Measurements from ENCODE around the gene BBS1. TPM values are rescaled to one million over a fixed set of nuclear protein-coding genes. Genes with fewer than 3 reads are reported as not detected.

The BBS1 gene
- total and polyA plus RNA-seq, 10 donors = 5.2 to 60.5 (median 30.2) TPM

DNA sequence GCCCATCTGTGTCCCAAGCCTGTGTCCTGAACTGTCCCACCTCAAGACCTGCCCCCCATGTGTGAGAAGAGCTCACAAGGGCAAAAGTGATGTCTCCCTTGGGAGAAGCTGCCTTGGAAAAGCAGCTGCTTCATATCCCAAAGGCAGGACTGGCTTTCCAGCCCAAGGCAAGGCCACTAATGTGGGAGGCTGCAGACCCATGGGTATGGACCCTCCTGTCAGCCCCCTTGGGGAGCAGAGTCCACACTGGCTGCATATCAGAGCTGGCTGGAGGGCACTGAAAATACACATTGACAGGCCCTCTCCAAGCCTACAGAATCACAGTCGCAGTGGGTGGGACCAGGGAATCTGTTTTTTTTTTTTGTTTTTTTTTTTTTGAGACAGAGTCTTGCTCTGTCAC lies 41.0 kb upstream of the BBS1 start:
- no peaks in the 10 kb centered on the region for H3K27me3 ChIP-seq (replicated peaks in 1 of 7)
- TF ChIP-seq POLR2AphosphoS5 (IDR thresholded peaks at IDR 0.05) = no peak
- TF ChIP-seq, protein P1, sequence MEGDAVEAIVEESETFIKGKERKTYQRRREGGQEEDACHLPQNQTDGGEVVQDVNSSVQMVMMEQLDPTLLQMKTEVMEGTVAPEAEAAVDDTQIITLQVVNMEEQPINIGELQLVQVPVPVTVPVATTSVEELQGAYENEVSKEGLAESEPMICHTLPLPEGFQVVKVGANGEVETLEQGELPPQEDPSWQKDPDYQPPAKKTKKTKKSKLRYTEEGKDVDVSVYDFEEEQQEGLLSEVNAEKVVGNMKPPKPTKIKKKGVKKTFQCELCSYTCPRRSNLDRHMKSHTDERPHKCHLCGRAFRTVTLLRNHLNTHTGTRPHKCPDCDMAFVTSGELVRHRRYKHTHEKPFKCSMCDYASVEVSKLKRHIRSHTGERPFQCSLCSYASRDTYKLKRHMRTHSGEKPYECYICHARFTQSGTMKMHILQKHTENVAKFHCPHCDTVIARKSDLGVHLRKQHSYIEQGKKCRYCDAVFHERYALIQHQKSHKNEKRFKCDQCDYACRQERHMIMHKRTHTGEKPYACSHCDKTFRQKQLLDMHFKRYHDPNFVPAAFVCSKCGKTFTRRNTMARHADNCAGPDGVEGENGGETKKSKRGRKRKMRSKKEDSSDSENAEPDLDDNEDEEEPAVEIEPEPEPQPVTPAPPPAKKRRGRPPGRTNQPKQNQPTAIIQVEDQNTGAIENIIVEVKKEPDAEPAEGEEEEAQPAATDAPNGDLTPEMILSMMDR (IDR thresholded peaks at IDR 0.05 in 8 of 11, conservative IDR thresholded peaks at IDR 0.05 in 3 of 11) = no peak
- TF ChIP-seq POLR2A (IDR thresholded peaks at IDR 0.05) = no peak
- H3K9me3 ChIP-seq = no peaks in the 10 kb centered on the region
- WGBS, 5 donors = 86 to 100% (median 91%) methylated on average over 1 of the region's 1 CpG
- intact Hi-C loops (cut with DNase I; ENCODE audit: low total_unique reads) = no loop called here
- H3K36me3 ChIP-seq = peaks cover 0 to 31% (median 7%) of the 10 kb centered on the region in 6 donors
- H3K4me3 ChIP-seq = no peak overlapping the region
- H3K27ac ChIP-seq = peak overlapping the region in 3 of 8 donors; percentile 0 to 10 (median 4)
- DNase-seq = no peak
- peaks cover 10 to 54% (median 41%) of the 10 kb centered on the region in 6 donors for H3K4me1 ChIP-seq

DNA sequence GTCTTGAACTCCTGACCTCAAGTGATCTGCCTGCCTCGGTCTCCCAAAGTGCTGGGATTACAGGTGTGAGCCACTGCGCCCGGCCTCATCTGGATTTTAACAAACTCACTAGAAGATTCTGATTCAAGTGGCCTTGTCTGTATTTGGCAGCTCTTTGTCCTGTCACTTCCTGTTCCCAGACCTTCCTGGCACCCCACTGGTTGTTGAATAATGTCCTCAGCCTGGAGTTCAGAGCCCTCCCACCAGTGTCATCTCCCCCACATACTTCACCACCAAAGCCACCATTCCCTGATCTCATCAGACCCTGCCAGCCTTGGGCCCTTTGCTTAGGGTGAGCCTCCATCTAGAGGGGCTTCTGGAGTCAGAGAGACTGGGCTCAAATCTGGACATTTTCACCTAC lies 40.4 kb upstream of the BBS1 start:
- H3K4me3 ChIP-seq = no peak overlapping the region
- H3K4me1 ChIP-seq = peaks cover 10 to 49% (median 38%) of the 10 kb centered on the region in 6 donors
- WGBS, 5 donors = 68 to 89% (median 76%) methylated on average over 3 of the region's 3 CpGs
- no peak for DNase-seq
- H3K27me3 ChIP-seq (replicated peaks in 1 of 7) = no peaks in the 10 kb centered on the region
- H3K27ac ChIP-seq = peak overlapping the region in 4 of 8 donors; percentile 6 to 13 (median 10)
- no peaks in the 10 kb centered on the region for H3K9me3 ChIP-seq
- H3K36me3 ChIP-seq = peaks cover 0 to 36% (median 8%) of the 10 kb centered on the region in 6 donors
- intact Hi-C loops (cut with DNase I; ENCODE audit: low total_unique reads) = no loop called here
- TF ChIP-seq, protein P1 (IDR thresholded peaks at IDR 0.05 in 8 of 11, conservative IDR thresholded peaks at IDR 0.05 in 3 of 11) = no peak
- TF ChIP-seq POLR2A (IDR thresholded peaks at IDR 0.05) = no peak
- TF ChIP-seq POLR2AphosphoS5 (IDR thresholded peaks at IDR 0.05) = no peak

DNA sequence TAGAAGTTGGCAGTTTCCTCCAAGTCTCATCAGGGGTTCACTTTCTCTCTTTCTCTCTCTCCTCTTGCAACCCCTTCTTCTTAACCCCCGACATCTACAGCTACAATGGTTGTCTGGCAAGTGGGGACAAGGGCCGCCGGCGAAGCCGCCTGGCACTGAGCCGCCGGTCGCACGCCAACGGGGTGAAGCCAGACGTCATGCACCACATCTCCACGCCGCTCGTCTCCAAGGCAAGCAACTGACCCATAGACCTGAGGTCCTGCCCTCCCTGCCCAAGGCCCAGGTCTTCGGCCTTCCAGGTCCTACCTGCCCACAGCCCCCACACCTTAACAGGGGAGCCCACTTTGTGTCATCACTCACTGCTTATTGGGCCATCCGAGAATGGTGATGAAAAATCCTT lies 39.3 kb upstream of the BBS1 start:
- no peak for DNase-seq
- no peaks in the 10 kb centered on the region for H3K9me3 ChIP-seq
- H3K27me3 ChIP-seq (replicated peaks in 1 of 7) = no peaks in the 10 kb centered on the region

DNA sequence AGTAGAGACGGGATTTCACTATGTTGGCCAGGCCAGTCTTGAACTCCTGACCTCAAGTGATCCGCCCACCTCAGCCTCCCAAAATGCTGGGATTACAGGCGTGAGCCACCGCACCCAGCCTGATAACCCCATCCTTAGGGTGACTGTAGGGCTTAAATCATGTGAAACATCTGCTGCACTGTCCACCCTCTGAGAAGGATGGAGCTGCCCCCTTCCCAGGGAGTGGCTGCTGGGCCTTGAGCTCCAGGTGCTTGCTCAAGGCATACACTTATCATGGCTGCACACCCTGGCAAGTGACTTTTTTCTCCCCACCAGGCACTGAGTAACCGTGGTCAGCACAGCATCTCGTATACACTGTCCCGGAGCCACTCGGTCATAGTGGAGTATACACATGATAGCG lies 38.4 kb upstream of the BBS1 start:
- intact Hi-C loops (cut with DNase I; ENCODE audit: low total_unique reads) = no loop called here
- Histone ChIP-seq H3K36me3 (peaks cover 0 to 49% (median 13%) of the 10 kb centered on the region in 6 donors), H3K27me3 (replicated peaks in 1 of 7) (no peaks in the 10 kb centered on the region), H3K27ac (no peak overlapping the region), H3K4me1 (peaks cover 10 to 34% (median 27%) of the 10 kb centered on the region in 6 donors), H3K4me3 (no peak overlapping the region), H3K9me3 (no peaks in the 10 kb centered on the region)
- WGBS, 5 donors = 91 to 96% (median 94%) methylated on average over 9 of the region's 9 CpGs
- no peak for DNase-seq
- TF ChIP-seq POLR2AphosphoS5 (IDR thresholded peaks at IDR 0.05) (no peak), POLR2A (IDR thresholded peaks at IDR 0.05) (no peak)
- TF ChIP-seq, protein P1 (IDR thresholded peaks at IDR 0.05 in 8 of 11, conservative IDR thresholded peaks at IDR 0.05 in 3 of 11) = no peak

More for the DNA sequence above, 39.3 kb upstream of the BBS1 start:
- H3K36me3 ChIP-seq = peaks cover 0 to 48% (median 13%) of the 10 kb centered on the region in 6 donors
- WGBS, 5 donors = 96 to 98% (median 96%) methylated on average over 16 of the region's 16 CpGs
- intact Hi-C loops (cut with DNase I; ENCODE audit: low total_unique reads) = no loop called here
- no peak overlapping the region for H3K27ac ChIP-seq
- TF ChIP-seq, protein P1 (IDR thresholded peaks at IDR 0.05 in 8 of 11, conservative IDR thresholded peaks at IDR 0.05 in 3 of 11) = no peak
- TF ChIP-seq POLR2AphosphoS5 (IDR thresholded peaks at IDR 0.05) = no peak
- no peak for TF ChIP-seq POLR2A (IDR thresholded peaks at IDR 0.05)
- H3K4me3 ChIP-seq = no peak overlapping the region
- peaks cover 10 to 38% (median 28%) of the 10 kb centered on the region in 6 donors for H3K4me1 ChIP-seq
